SK-N-SH (cell line): Measurements from ENCODE around the gene KLHDC9.

ENCODE experiments used
- CTCF ChIP-seq: fragments of 200-600 bp; sonication (generic); IDR thresholded peaks from 2 replicates; pipeline ENCODE4 v1.6.1; 2017; ENCODE audit warnings: antibody characterized with exemption, mild to moderate bottlenecking, moderate library complexity
- GABPA ChIP-seq: IDR thresholded peaks from 2 replicates; pipeline ENCODE4 v1.4.0; 2012; ENCODE audit warnings: low read depth, mild to moderate bottlenecking
- MAX ChIP-seq: IDR thresholded peaks from 2 replicates; pipeline ENCODE4 v1.4.0; 2012; ENCODE audit warnings: low read depth
- REST ChIP-seq: IDR thresholded peaks from 2 replicates; pipeline ENCODE4 v1.6.1; 2012; ENCODE audit warnings: mild to moderate bottlenecking, low read depth, low read length, moderate library complexity
- SIN3A ChIP-seq: IDR thresholded peaks from 2 replicates; pipeline ENCODE4 v1.6.1; 2012; ENCODE audit warnings: low read depth, mild to moderate bottlenecking, low read length, moderate library complexity, borderline replicate concordance
- SMC3 ChIP-seq: IDR thresholded peaks from 2 replicates; pipeline ENCODE4 v1.6.1; 2012; ENCODE audit warnings: low read depth, low read length, improper control_type of control experiment
- USF2 ChIP-seq: fragments of 150-350 bp; IDR thresholded peaks from 2 replicates; pipeline ENCODE4 v1.6.1; 2017; ENCODE audit warnings: antibody characterized with exemption, low read length, low read depth, borderline replicate concordance

GRCh38 chr1:161128591-161129420 lies 30.6 kb downstream of the KLHDC9 start:
- TF ChIP-seq CTCF (no peak), SMC3 (no peak), REST (no peak), MAX (no peak), GABPA (no peak), SIN3A (no peak), USF2 (no peak)
